H1 (cell line): ENCODE data around the gene HDAC9. TPM values are rescaled to one million over a fixed set of nuclear protein-coding genes. Genes with fewer than 3 reads are reported as not detected.

ENCODE experiments used
- CTCF ChIA-PET: fragments of 300-600 bp; sonication (Branson Sonifier 250); formaldehyde crosslinking; loops from one replicate; lab custom pipeline; 2021; ENCODE audit not compliant: partially characterized antibody; lab: Charles Lee
- POLR2A ChIA-PET: fragments of 300-600 bp; sonication (Branson Sonifier 250); formaldehyde crosslinking; loops from one replicate; lab custom pipeline; 2021; ENCODE audit warnings: inconsistent platforms; ENCODE audit not compliant: partially characterized antibody; lab: Charles Lee
- DNase-seq, 2 experiments: peaks; one replicate each; pipeline versions ENCODE4 v3.0.0 to v3.0.0-alpha.2; 2010 to 2022; ENCODE audit warnings: low spot score in 2 of 2, low read depth in 1 of 2, mixed read lengths in 1 of 2
- FAIRE-seq: peaks from 2 replicates; lab custom pipeline; 2011; peaks lifted over from hg19 to GRCh38; lab: Jason Lieb, UNC
- H2AFZ ChIP-seq: 2 replicates; pipeline ENCODE4 v1.8.1; 2012; ENCODE audit warnings: low read length, inconsistent platforms
- H2AK5ac ChIP-seq: 2 replicates; pipeline ENCODE4 v1.6.1; 2013; ENCODE audit warnings: low read depth, low read length
- H2BK120ac ChIP-seq: replicated peaks from 2 replicates; pipeline ENCODE3; 2013; ENCODE audit warnings: low read depth, low read length, inconsistent platforms
- H2BK12ac ChIP-seq: 2 replicates; pipeline ENCODE4 v1.6.1; 2013; ENCODE audit warnings: low read depth, low read length
- H2BK15ac ChIP-seq: 2 replicates; pipeline ENCODE4 v1.6.1; 2013; ENCODE audit warnings: low read length
- H2BK20ac ChIP-seq: 2 replicates; pipeline ENCODE4 v1.6.1; 2013; ENCODE audit warnings: low read length
- H2BK5ac ChIP-seq: 2 replicates; pipeline ENCODE4 v1.6.1; 2013; ENCODE audit warnings: low read depth, low read length
- H3K14ac ChIP-seq: 2 replicates; pipeline ENCODE4 v1.6.1; 2013; ENCODE audit warnings: inconsistent platforms; ENCODE audit not compliant: insufficient read length
- H3K18ac ChIP-seq: 2 replicates; pipeline ENCODE4 v1.6.1; 2013; ENCODE audit warnings: low read length; ENCODE audit errors: extremely low read depth
- H3K23ac ChIP-seq: 2 replicates; pipeline ENCODE4 v1.6.1; 2013; ENCODE audit warnings: inconsistent platforms; ENCODE audit not compliant: insufficient read length
- H3K23me2 ChIP-seq: 2 replicates; pipeline ENCODE4 v1.6.1; 2013; ENCODE audit warnings: low read depth, low read length
- H3K27ac ChIP-seq: 2 replicates; pipeline ENCODE4 v1.6.1; 2011; ENCODE audit warnings: low read depth, low read length, inconsistent platforms
- H3K27me3 ChIP-seq, 4 experiments: replicated peaks in 1 of 4; 1 replicate in 1 of 4; 2 replicates in 3 of 4; pipeline versions ENCODE4 v1.6.1 to v1.8.1; 2011 to 2013; ENCODE audit warnings: low read length in 3 of 4, mild to moderate bottlenecking in 3 of 4, inconsistent platforms in 2 of 4, mixed read lengths in 2 of 4, moderate library complexity in 1 of 4; ENCODE audit not compliant: control insufficient read depth in 3 of 4, insufficient read depth in 3 of 4; ENCODE audit errors: extremely low read depth in 1 of 4
- H3K36me3 ChIP-seq, 4 experiments: 2 replicates each; pipeline versions ENCODE4 v1.6.1 to v1.8.1; 2011 to 2013; ENCODE audit warnings: mild to moderate bottlenecking in 4 of 4, low read length in 3 of 4, moderate library complexity in 2 of 4, control low read depth in 1 of 4, inconsistent platforms in 1 of 4; ENCODE audit not compliant: insufficient read depth in 4 of 4, control insufficient read depth in 2 of 4
- H3K4ac ChIP-seq: replicated peaks from 2 replicates; pipeline ENCODE3; 2013; ENCODE audit warnings: low read length, low read depth, mixed read lengths, inconsistent platforms; ENCODE audit not compliant: insufficient read length
- H3K4me1 ChIP-seq, 4 experiments: replicated peaks in 1 of 4; 1 replicate in 1 of 4; 2 replicates in 3 of 4; pipeline versions ENCODE4 v1.6.1 to v1.8.1; 2011 to 2013; ENCODE audit warnings: low read length in 3 of 4, inconsistent platforms in 2 of 4, mixed read lengths in 1 of 4; ENCODE audit not compliant: insufficient read depth in 4 of 4, control insufficient read depth in 3 of 4
- H3K4me2 ChIP-seq, 2 experiments: 2 replicates each; pipeline versions ENCODE4 v1.6.1 to v1.8.1; 2011 to 2013; ENCODE audit warnings: low read depth in 2 of 2, low read length in 2 of 2, control low read depth in 1 of 2, inconsistent platforms in 1 of 2, mild to moderate bottlenecking in 1 of 2; ENCODE audit not compliant: insufficient read depth in 1 of 2
- H3K4me3 ChIP-seq, 4 experiments: fragments of 200-600, 300-600 bp in 1 of 4; sonication (generic), shearing (Covaris generic), sonication (Bioruptor Twin) in 1 of 4; 2 replicates each; pipeline versions ENCODE4 v1.5.1 to v1.8.1; 2011 to 2016; ENCODE audit warnings: low read length in 4 of 4, low read depth in 3 of 4, control low read depth in 2 of 4, inconsistent platforms in 2 of 4, mild to moderate bottlenecking in 2 of 4, mixed read lengths in 1 of 4, moderate library complexity in 1 of 4; ENCODE audit not compliant: insufficient read depth in 2 of 4; ENCODE audit errors: extremely low read depth in 1 of 4
- H3K56ac ChIP-seq: replicated peaks from 2 replicates; pipeline ENCODE3; 2013; ENCODE audit warnings: low read depth, mild to moderate bottlenecking, mixed read lengths, low read length, inconsistent platforms; ENCODE audit not compliant: insufficient read length
- H3K79me1 ChIP-seq: 2 replicates; pipeline ENCODE4 v1.6.1; 2013; ENCODE audit warnings: low read depth, low read length, control low read depth
- H3K79me2 ChIP-seq, 2 experiments: 2 replicates each; pipeline versions ENCODE4 v1.6.1 to v1.8.1; 2012 to 2013; ENCODE audit warnings: low read length in 2 of 2, mild to moderate bottlenecking in 2 of 2, inconsistent platforms in 1 of 2; ENCODE audit not compliant: insufficient read depth in 2 of 2, control insufficient read depth in 1 of 2
- H3K9ac ChIP-seq, 4 experiments: replicated peaks in 1 of 4; 1 replicate in 1 of 4; 2 replicates in 3 of 4; pipeline versions ENCODE4 v1.6.1 to v1.8.1; 2011 to 2013; ENCODE audit warnings: low read depth in 3 of 4, low read length in 3 of 4, control low read depth in 2 of 4, mild to moderate bottlenecking in 2 of 4, moderate library complexity in 2 of 4, inconsistent platforms in 1 of 4; ENCODE audit errors: extremely low read depth in 1 of 4
- H3K9me3 ChIP-seq, 2 experiments: 2 replicates each; pipeline versions ENCODE4 v1.6.1 to v1.8.1; 2012 to 2013; ENCODE audit warnings: mild to moderate bottlenecking in 2 of 2, moderate library complexity in 2 of 2, control low read depth in 1 of 2, inconsistent platforms in 1 of 2, low read depth in 1 of 2, low read length in 1 of 2, mixed read lengths in 1 of 2; ENCODE audit not compliant: insufficient read depth in 2 of 2
- H4K20me1 ChIP-seq, 2 experiments: replicated peaks in 1 of 2; 2 replicates each; pipeline versions ENCODE3 to v1.8.1; 2011 to 2013; ENCODE audit warnings: inconsistent platforms in 2 of 2, low read length in 2 of 2, mild to moderate bottlenecking in 1 of 2; ENCODE audit not compliant: insufficient read depth in 2 of 2, control insufficient read depth in 1 of 2
- H4K5ac ChIP-seq: 2 replicates; pipeline ENCODE4 v1.6.1; 2013; ENCODE audit warnings: low read length, low read depth, mixed read lengths, inconsistent platforms; ENCODE audit not compliant: insufficient read length
- H4K8ac ChIP-seq: 2 replicates; pipeline ENCODE4 v1.8.0; 2013; ENCODE audit warnings: mild to moderate bottlenecking, moderate library complexity, low read length, inconsistent platforms; ENCODE audit not compliant: insufficient read depth; ENCODE audit errors: extremely low read depth
- H4K91ac ChIP-seq: replicated peaks from 2 replicates; pipeline ENCODE3; 2013; ENCODE audit warnings: low read length, mixed read lengths, inconsistent platforms; ENCODE audit not compliant: insufficient read length
- WGBS, 2 experiments: shearing (Covaris generic) in 1 of 2; methylation state at CpG; one replicate each; pipeline versions ENCODE4 v1.1.6 to v1.1.7; 2013 to 2015; ENCODE audit warnings: low lambda C conversion rate in 2 of 2, mixed read lengths in 2 of 2, inconsistent platforms in 1 of 2, low coverage in 1 of 2, missing lambda C conversion rate in 1 of 2; ENCODE audit not compliant: insufficient replicate concordance in 2 of 2, insufficient coverage in 1 of 2, insufficient read length in 1 of 2; ENCODE audit errors: extremely low coverage in 1 of 2, missing lambda C conversion rate in 1 of 2; 5-methylcytosine and 5-hydroxymethylcytosine counted together
- polyA plus RNA-seq, 7 experiments: library from polyadenylated mRNA; depleted of rRNA in 3 of 7; stranded (reverse) in 5 of 7; unstranded in 2 of 7; fragments of >200 nt in 5 of 7; fragments of 200-250 nt in 2 of 7; gene quantifications; 1 replicate in 5 of 7; 2 replicates in 1 of 7; 4 replicates in 1 of 7; pipeline versions ENCODE4 v1.2.1 to v1.2.3, GENCODE V29; 2011 to 2013; ENCODE audit warnings: missing spikeins in 2 of 7, mixed read lengths in 2 of 7
- total RNA-seq: library from RNA; stranded (reverse); fragmentation: NEBNext Ultra II Directional; extraction: Animal tissue kit (Norgen Biotek cat#: 25700); gene quantifications from 2 replicates; pipeline ENCODE4 v1.2.1, GENCODE V29; 2021
- TF ChIP-seq, protein P1 (sequence below): fragments of 300-600 bp; sonication (generic); IDR thresholded peaks from 2 replicates; pipeline ENCODE4 v1.7.1; 2012; ENCODE audit warnings: low read length, moderate library complexity, mild to moderate bottlenecking, inconsistent platforms; ENCODE audit not compliant: insufficient replicate concordance

The HDAC9 gene
- total and polyA plus RNA-seq, 2 of the 8 experiments (the other 6 are each of a cell fraction or from before 2014, with no cell fraction given) = 9.5 to 13.1 TPM

DNA sequence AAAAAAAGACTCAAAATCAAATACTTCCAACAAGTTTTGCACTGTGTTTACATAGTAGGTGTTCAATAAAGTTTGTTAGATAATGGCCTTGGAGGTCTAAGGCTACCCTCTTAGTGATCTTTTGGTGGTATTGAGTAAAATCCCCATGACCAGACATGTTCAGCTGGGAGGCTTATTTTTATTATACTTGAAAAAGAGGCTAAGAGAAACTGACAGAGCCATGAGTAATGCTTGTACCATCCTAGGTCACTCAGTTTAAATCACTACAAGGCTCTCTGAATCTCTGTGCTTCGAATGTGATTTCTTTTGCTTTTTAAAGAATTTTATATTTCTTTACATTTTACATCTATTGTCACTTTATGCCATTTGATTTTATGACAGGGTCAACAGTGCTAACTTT, 531.3 kb downstream of the HDAC9 start:
- Histone ChIP-seq H2BK15ac (no peak overlapping the region), H3K27me3 (no peaks in the 10 kb centered on the region), H2BK120ac (no peak overlapping the region), H3K23me2 (no peaks in the 10 kb centered on the region), H3K36me3 (no peaks in the 10 kb centered on the region), H3K56ac (no peak overlapping the region), H2AK5ac (no peak overlapping the region), H2AFZ (no peak overlapping the region), H3K27ac (no peak overlapping the region), H3K4me2 (no peak overlapping the region), H3K14ac (no peak overlapping the region), H3K9me3 (no peaks in the 10 kb centered on the region), H2BK20ac (no peak overlapping the region), H2BK12ac (no peak overlapping the region), H3K23ac (no peak overlapping the region), H3K18ac (no peak overlapping the region), H4K8ac (no peak overlapping the region), H4K91ac (no peak overlapping the region), H3K4me1 (no peaks in the 10 kb centered on the region), H4K5ac (no peak overlapping the region), H3K79me2 (no peaks in the 10 kb centered on the region), H2BK5ac (no peak overlapping the region), H3K4me3 (no peak overlapping the region), H4K20me1 (no peaks in the 10 kb centered on the region), H3K4ac (no peak overlapping the region), H3K9ac (no peak overlapping the region), H3K79me1 (no peaks in the 10 kb centered on the region)
- FAIRE-seq (no peak), DNase-seq (no peak)
- WGBS, 2 experiments = 87% methylated on average over 1 of the region's 1 CpG; no CpG with 5 or more reads in 1 of the 2 experiments
- POLR2A ChIA-PET = no interaction called here
- CTCF ChIA-PET = no interaction called here
- TF ChIP-seq, protein P1, sequence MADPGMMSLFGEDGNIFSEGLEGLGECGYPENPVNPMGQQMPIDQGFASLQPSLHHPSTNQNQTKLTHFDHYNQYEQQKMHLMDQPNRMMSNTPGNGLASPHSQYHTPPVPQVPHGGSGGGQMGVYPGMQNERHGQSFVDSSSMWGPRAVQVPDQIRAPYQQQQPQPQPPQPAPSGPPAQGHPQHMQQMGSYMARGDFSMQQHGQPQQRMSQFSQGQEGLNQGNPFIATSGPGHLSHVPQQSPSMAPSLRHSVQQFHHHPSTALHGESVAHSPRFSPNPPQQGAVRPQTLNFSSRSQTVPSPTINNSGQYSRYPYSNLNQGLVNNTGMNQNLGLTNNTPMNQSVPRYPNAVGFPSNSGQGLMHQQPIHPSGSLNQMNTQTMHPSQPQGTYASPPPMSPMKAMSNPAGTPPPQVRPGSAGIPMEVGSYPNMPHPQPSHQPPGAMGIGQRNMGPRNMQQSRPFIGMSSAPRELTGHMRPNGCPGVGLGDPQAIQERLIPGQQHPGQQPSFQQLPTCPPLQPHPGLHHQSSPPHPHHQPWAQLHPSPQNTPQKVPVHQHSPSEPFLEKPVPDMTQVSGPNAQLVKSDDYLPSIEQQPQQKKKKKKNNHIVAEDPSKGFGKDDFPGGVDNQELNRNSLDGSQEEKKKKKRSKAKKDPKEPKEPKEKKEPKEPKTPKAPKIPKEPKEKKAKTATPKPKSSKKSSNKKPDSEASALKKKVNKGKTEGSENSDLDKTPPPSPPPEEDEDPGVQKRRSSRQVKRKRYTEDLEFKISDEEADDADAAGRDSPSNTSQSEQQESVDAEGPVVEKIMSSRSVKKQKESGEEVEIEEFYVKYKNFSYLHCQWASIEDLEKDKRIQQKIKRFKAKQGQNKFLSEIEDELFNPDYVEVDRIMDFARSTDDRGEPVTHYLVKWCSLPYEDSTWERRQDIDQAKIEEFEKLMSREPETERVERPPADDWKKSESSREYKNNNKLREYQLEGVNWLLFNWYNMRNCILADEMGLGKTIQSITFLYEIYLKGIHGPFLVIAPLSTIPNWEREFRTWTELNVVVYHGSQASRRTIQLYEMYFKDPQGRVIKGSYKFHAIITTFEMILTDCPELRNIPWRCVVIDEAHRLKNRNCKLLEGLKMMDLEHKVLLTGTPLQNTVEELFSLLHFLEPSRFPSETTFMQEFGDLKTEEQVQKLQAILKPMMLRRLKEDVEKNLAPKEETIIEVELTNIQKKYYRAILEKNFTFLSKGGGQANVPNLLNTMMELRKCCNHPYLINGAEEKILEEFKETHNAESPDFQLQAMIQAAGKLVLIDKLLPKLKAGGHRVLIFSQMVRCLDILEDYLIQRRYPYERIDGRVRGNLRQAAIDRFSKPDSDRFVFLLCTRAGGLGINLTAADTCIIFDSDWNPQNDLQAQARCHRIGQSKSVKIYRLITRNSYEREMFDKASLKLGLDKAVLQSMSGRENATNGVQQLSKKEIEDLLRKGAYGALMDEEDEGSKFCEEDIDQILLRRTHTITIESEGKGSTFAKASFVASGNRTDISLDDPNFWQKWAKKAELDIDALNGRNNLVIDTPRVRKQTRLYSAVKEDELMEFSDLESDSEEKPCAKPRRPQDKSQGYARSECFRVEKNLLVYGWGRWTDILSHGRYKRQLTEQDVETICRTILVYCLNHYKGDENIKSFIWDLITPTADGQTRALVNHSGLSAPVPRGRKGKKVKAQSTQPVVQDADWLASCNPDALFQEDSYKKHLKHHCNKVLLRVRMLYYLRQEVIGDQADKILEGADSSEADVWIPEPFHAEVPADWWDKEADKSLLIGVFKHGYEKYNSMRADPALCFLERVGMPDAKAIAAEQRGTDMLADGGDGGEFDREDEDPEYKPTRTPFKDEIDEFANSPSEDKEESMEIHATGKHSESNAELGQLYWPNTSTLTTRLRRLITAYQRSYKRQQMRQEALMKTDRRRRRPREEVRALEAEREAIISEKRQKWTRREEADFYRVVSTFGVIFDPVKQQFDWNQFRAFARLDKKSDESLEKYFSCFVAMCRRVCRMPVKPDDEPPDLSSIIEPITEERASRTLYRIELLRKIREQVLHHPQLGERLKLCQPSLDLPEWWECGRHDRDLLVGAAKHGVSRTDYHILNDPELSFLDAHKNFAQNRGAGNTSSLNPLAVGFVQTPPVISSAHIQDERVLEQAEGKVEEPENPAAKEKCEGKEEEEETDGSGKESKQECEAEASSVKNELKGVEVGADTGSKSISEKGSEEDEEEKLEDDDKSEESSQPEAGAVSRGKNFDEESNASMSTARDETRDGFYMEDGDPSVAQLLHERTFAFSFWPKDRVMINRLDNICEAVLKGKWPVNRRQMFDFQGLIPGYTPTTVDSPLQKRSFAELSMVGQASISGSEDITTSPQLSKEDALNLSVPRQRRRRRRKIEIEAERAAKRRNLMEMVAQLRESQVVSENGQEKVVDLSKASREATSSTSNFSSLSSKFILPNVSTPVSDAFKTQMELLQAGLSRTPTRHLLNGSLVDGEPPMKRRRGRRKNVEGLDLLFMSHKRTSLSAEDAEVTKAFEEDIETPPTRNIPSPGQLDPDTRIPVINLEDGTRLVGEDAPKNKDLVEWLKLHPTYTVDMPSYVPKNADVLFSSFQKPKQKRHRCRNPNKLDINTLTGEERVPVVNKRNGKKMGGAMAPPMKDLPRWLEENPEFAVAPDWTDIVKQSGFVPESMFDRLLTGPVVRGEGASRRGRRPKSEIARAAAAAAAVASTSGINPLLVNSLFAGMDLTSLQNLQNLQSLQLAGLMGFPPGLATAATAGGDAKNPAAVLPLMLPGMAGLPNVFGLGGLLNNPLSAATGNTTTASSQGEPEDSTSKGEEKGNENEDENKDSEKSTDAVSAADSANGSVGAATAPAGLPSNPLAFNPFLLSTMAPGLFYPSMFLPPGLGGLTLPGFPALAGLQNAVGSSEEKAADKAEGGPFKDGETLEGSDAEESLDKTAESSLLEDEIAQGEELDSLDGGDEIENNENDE = no peak
